ENCODE measurements around the gene SLC1A2.

DNA sequence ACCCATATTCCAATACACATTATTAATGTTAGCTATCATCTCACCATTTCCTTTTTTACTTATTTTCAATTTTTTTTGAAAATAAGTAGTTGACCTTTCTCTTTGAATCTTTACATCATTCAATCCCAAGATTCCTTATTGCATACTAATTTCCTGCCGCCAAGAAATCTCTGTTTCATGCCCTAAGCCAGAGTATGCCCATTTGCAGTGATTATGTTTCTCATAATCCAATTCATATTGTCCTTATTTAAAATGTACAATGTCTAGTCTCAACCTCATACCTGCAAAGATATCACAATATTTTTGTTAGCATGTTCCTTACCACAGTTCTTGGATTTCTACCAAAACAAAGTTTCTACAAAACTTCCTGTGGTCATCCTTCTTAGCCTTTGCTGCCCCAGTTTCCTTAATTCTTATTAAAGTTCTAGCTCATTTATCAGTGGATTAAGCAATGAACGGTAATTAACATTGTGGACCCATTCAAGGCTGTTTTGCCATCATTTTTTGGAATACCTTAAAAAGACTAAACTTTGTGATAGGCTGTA lies 205.1 kb downstream of the SLC1A2 start:
- TF ChIP-seq, protein P1, sequence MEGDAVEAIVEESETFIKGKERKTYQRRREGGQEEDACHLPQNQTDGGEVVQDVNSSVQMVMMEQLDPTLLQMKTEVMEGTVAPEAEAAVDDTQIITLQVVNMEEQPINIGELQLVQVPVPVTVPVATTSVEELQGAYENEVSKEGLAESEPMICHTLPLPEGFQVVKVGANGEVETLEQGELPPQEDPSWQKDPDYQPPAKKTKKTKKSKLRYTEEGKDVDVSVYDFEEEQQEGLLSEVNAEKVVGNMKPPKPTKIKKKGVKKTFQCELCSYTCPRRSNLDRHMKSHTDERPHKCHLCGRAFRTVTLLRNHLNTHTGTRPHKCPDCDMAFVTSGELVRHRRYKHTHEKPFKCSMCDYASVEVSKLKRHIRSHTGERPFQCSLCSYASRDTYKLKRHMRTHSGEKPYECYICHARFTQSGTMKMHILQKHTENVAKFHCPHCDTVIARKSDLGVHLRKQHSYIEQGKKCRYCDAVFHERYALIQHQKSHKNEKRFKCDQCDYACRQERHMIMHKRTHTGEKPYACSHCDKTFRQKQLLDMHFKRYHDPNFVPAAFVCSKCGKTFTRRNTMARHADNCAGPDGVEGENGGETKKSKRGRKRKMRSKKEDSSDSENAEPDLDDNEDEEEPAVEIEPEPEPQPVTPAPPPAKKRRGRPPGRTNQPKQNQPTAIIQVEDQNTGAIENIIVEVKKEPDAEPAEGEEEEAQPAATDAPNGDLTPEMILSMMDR (IDR thresholded peaks at IDR 0.05; ENCODE audit: extremely low read depth in 1 of 2, insufficient read depth in 1 of 2, low read depth in 1 of 2, low read length in 2 of 2) = no peak
- no peak for TF ChIP-seq POLR2AphosphoS5 (IDR thresholded peaks at IDR 0.05; ENCODE audit: insufficient read depth, low read depth, low read length)
- TF ChIP-seq EZH2 (IDR thresholded peaks at IDR 0.05; ENCODE audit: borderline replicate concordance, low read depth, low read length, severe bottlenecking) = no peak
- TF ChIP-seq POLR2A (IDR thresholded peaks at IDR 0.05; ENCODE audit: low read depth, low read length) = no peak
- TF ChIP-seq, protein P2, sequence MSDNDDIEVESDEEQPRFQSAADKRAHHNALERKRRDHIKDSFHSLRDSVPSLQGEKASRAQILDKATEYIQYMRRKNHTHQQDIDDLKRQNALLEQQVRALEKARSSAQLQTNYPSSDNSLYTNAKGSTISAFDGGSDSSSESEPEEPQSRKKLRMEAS (IDR thresholded peaks at IDR 0.05; ENCODE audit: insufficient read depth, insufficient read length) = no peak
- no peak for TF ChIP-seq GATA2 (IDR thresholded peaks at IDR 0.05; ENCODE audit: insufficient read depth, insufficient read length, low read depth, low read length)
- no peak for TF ChIP-seq JUN (IDR thresholded peaks at IDR 0.05; ENCODE audit: borderline replicate concordance, insufficient read depth, insufficient read length, low read depth)
- no peak for TF ChIP-seq MYC (IDR thresholded peaks at IDR 0.05; ENCODE audit: low read depth, low read length)

Data from endothelial cell of umbilical vein (primary cell).